HepG2 (cell line): ENCODE measurements around the gene KHK. TPM values are rescaled to one million over a fixed set of nuclear protein-coding genes. Genes with fewer than 3 reads are reported as not detected.

Experiments used
- CREB3 ChIP-seq: sonication (generic); formaldehyde crosslinking; IDR thresholded peaks from 2 replicates; pipeline ENCODE4 v1.5.0; 2020; ENCODE audit warnings: missing genetic modification reagents
- HOXA5 ChIP-seq: sonication (generic); formaldehyde crosslinking; IDR thresholded peaks from 2 replicates; pipeline ENCODE4 v1.4.0; 2020; ENCODE audit warnings: missing genetic modification reagents
- JUND ChIP-seq: sonication (generic); formaldehyde crosslinking; IDR thresholded peaks from 2 replicates; pipeline ENCODE4 v1.8.0; 2022; ENCODE audit warnings: mild to moderate bottlenecking, missing genetic modification reagents
- KIAA2018 ChIP-seq: sonication (generic); formaldehyde crosslinking; IDR thresholded peaks from 2 replicates; pipeline ENCODE4 v1.5.0; 2020; ENCODE audit warnings: mild to moderate bottlenecking, missing genetic modification reagents, borderline replicate concordance
- RERE ChIP-seq: IDR thresholded peaks from 2 replicates; pipeline ENCODE4 v1.6.1; 2016; ENCODE audit warnings: low read depth, missing genetic modification reagents, missing compliant biosample characterization
- SPEN ChIP-seq: sonication (generic); formaldehyde crosslinking; IDR thresholded peaks from 2 replicates; pipeline ENCODE4 v1.5.1; 2020; ENCODE audit warnings: low read depth, mild to moderate bottlenecking, missing genetic modification reagents
- XRCC5 ChIP-seq: fragments of 200-400 bp; formaldehyde crosslinking; optimal IDR thresholded peaks from 2 replicates; pipeline ENCODE3; 2017; ENCODE audit warnings: mild to moderate bottlenecking, low read length
- ZHX1 ChIP-seq: sonication (generic); formaldehyde crosslinking; IDR thresholded peaks from 2 replicates; pipeline ENCODE4 v1.8.1; 2022; ENCODE audit warnings: low read depth, mild to moderate bottlenecking, missing genetic modification reagents
- ZNF232 ChIP-seq: sonication (generic); formaldehyde crosslinking; IDR thresholded peaks from 2 replicates; pipeline ENCODE4 v1.4.0; 2020; ENCODE audit warnings: missing genetic modification reagents, borderline replicate concordance
- ZNF549 ChIP-seq: sonication (generic); formaldehyde crosslinking; IDR thresholded peaks from 2 replicates; pipeline ENCODE4 v1.5.0; 2020; ENCODE audit warnings: missing genetic modification reagents
- polyA plus RNA-seq, 8 experiments: library from polyadenylated mRNA; depleted of rRNA in 3 of 8; stranded (reverse) in 7 of 8; unstranded in 1 of 8; fragments of >200 nt; fragmentation: Illumina TruSeq in 4 of 8; extraction: Trizol in 4 of 8; gene quantifications; 2 replicates each; pipeline versions ENCODE4 v1.2.1 to v1.2.3, GENCODE V29; 2011 to 2016; ENCODE audit warnings: low read depth in 4 of 8, missing spikeins in 1 of 8, mixed read lengths in 1 of 8; ENCODE audit not compliant: insufficient read depth in 1 of 8
- total RNA-seq, 5 experiments: library from RNA; depleted of rRNA; stranded (reverse); fragments of >200 nt; fragmentation: Illumina TruSeq; extraction: Trizol; gene quantifications; 2 replicates each; pipeline ENCODE4 v1.2.3, GENCODE V29; 2016; ENCODE audit warnings: low read depth in 1 of 5

Gene KHK
- total and polyA plus RNA-seq, 2 of the 13 experiments (the other 11 are each of a cell fraction or from before 2014, with no cell fraction given), result 40.9 to 99.2 TPM

GRCh38 chr2:27050281-27050995 lies 36.1 kb upstream of the KHK start (continued):
- TF ChIP-seq ZHX1, result peak; percentile 75
- no peak; the same call in 1 of the 2 replicates for TF ChIP-seq HOXA5 (CRISPR knock-in tag)
- TF ChIP-seq SPEN (CRISPR knock-in tag), result peak; percentile 73; the same call in 1 of the 2 replicates
- TF ChIP-seq RERE (CRISPR knock-in tag), result 0 out of 2 replicates have a peak, but pooled peaks have one; percentile 26
- TF ChIP-seq KIAA2018 (CRISPR knock-in tag), result peak; percentile 32; the same call in 1 of the 2 replicates
- no peak for TF ChIP-seq ZNF232
- TF ChIP-seq JUND (CRISPR knock-in tag), result peak; percentile 59; the same call in 1 of the 2 replicates
- no peak for TF ChIP-seq ZNF549 (CRISPR knock-in tag)
- TF ChIP-seq CREB3 (CRISPR knock-in tag), result peak; percentile 79
- peak; percentile 95 for TF ChIP-seq XRCC5
